A673 (cell line): ENCODE results near the gene ZNF672.

Source experiments
- EZH2 ChIP-seq: fragments of 200-600 bp; sonication (generic); IDR thresholded peaks from 2 replicates; pipeline ENCODE4 v1.6.1; 2017; ENCODE audit warnings: borderline replicate concordance, low read depth, mild to moderate bottlenecking, mixed read lengths, antibody characterized with exemption, low read length; ENCODE audit not compliant: poor library complexity, severe bottlenecking
- TF ChIP-seq, protein P1 (sequence below): fragments of 300-800, 200-600 bp; sonication (generic); conservative IDR thresholded peaks from 2 replicates; pipeline ENCODE4 v1.5.1; 2017; ENCODE audit warnings: low read depth, mild to moderate bottlenecking, antibody characterized with exemption, low read length, moderate library complexity, mixed read lengths

DNA sequence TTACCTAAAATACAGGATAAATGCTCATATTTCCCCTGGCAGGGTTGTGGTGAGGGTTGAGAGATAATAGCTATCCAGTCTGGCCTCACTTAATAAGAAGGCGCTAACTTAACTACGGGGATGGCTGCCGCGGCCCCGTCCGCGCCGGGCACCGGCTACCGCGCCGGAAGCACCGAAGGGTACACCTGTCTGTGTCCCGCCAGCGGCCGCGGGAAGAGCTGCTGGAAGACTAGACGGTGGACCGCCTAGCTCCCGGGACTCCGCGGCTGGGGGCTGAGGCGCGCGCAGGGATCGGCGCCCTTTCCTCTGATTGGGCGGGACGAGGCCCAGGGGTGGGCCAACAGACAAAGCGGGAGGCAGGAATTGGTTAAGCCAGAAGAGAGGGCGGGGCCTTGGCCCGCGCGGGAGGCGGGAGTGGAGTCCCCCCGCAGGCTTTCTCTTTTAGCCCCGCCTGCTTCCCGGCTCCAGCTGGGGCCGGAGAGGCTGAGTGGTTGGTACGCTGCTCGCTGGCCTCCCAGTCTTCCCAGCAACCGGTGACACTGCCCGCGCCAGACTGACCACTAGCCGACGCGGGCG is at the start of gene ZNF672:
- TF ChIP-seq, protein P1, sequence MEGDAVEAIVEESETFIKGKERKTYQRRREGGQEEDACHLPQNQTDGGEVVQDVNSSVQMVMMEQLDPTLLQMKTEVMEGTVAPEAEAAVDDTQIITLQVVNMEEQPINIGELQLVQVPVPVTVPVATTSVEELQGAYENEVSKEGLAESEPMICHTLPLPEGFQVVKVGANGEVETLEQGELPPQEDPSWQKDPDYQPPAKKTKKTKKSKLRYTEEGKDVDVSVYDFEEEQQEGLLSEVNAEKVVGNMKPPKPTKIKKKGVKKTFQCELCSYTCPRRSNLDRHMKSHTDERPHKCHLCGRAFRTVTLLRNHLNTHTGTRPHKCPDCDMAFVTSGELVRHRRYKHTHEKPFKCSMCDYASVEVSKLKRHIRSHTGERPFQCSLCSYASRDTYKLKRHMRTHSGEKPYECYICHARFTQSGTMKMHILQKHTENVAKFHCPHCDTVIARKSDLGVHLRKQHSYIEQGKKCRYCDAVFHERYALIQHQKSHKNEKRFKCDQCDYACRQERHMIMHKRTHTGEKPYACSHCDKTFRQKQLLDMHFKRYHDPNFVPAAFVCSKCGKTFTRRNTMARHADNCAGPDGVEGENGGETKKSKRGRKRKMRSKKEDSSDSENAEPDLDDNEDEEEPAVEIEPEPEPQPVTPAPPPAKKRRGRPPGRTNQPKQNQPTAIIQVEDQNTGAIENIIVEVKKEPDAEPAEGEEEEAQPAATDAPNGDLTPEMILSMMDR = no peak
- no peak for TF ChIP-seq EZH2
